H7 (cell line): ENCODE results near the gene GUCD1. TPM values are rescaled to one million over a fixed set of nuclear protein-coding genes. Genes with fewer than 3 reads are reported as not detected.

Experiments
- DNase-seq: peaks from one replicate; pipeline ENCODE4 v3.0.0; 2012
- H3K27me3 ChIP-seq: 2 replicates; pipeline ENCODE4 v1.6.0; 2011; ENCODE audit warnings: mild to moderate bottlenecking, low read length; ENCODE audit not compliant: control insufficient read depth, insufficient read depth
- H3K36me3 ChIP-seq: replicated peaks from 2 replicates; pipeline ENCODE4 v1.5.1; 2011; ENCODE audit warnings: low read length; ENCODE audit not compliant: control insufficient read depth, insufficient read depth
- H3K4me3 ChIP-seq: 2 replicates; pipeline ENCODE4 v1.5.1; 2011; ENCODE audit warnings: low read depth, mild to moderate bottlenecking, control low read depth, low read length, moderate library complexity; ENCODE audit not compliant: insufficient read depth
- total RNA-seq: library from RNA; depleted of rRNA; stranded (reverse); fragments of >200 nt; shearing (Covaris generic); gene quantifications from 2 replicates; pipeline ENCODE4 v1.2.3, GENCODE V29; 2014; rRNA removed

The GUCD1 gene
- total RNA-seq, 1 experiment from 2014 or later = 209 TPM

- Histone ChIP-seq H3K36me3 (no peaks in the 10 kb centered on the region), H3K4me3 (no peak overlapping the region), H3K27me3 (peaks cover 9% of the 10 kb centered on the region; the same call in 1 of the 2 replicates)
- DNase-seq = no peak
Observed at GRCh38 chr22:24501301-24502005, 53.5 kb downstream of the GUCD1 start.

GRCh38 chr22:24500277-24500820 lies 54.6 kb downstream of the GUCD1 start:
- peaks cover 20% of the 10 kb centered on the region for H3K27me3 ChIP-seq
- H3K4me3 ChIP-seq = no peak overlapping the region
- peak; percentile 61 for DNase-seq

GRCh38 chr22:24499706-24500276 lies 55.1 kb downstream of the GUCD1 start:
- no peaks in the 10 kb centered on the region for H3K36me3 ChIP-seq
- no peak overlapping the region for H3K4me3 ChIP-seq
- no peak for DNase-seq
- peaks cover 26% of the 10 kb centered on the region for H3K27me3 ChIP-seq

More at GRCh38 chr22:24500277-24500820, 54.6 kb downstream of the GUCD1 start:
- no peaks in the 10 kb centered on the region for H3K36me3 ChIP-seq

GRCh38 chr22:24498824-24499223 lies 56.1 kb downstream of the GUCD1 start:
- no peak for DNase-seq
- Histone ChIP-seq H3K4me3 (no peak overlapping the region), H3K27me3 (peaks cover 35% of the 10 kb centered on the region), H3K36me3 (no peaks in the 10 kb centered on the region)

- no peak overlapping the region for H3K4me3 ChIP-seq
- H3K36me3 ChIP-seq = no peaks in the 10 kb centered on the region
- DNase-seq = no peak
- peaks cover 40% of the 10 kb centered on the region for H3K27me3 ChIP-seq
Observed at GRCh38 chr22:24497841-24498258, 57.1 kb downstream of the GUCD1 start.

- peaks cover 40% of the 10 kb centered on the region for H3K27me3 ChIP-seq
- H3K36me3 ChIP-seq = no peaks in the 10 kb centered on the region
- DNase-seq = no peak
- H3K4me3 ChIP-seq = no peak overlapping the region
Observed at GRCh38 chr22:24496661-24497060, 58.3 kb downstream of the GUCD1 start.

GRCh38 chr22:24496234-24496633 lies 58.7 kb downstream of the GUCD1 start:
- H3K27me3 ChIP-seq = peaks cover 40% of the 10 kb centered on the region

DNA sequence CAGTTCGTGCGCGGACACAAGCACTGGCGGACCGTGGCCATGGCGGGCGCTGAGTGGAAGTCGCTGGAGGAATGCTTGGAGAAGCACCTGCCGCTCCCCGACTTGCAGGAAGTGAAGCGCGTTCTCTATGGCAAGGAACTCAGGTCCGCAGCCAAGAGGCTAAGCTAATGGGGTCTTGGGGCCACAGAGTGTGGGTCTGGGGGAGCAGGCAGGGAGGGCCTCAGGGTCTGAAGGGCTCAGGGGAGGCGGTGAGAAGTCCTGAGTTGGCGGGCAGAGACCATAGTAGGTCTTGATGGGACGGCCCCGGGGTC lies 59.6 kb downstream of the GUCD1 start:
- Histone ChIP-seq H3K4me3 (no peak overlapping the region), H3K36me3 (no peaks in the 10 kb centered on the region), H3K27me3 (peaks cover 40% of the 10 kb centered on the region)
- DNase-seq = no peak

More at GRCh38 chr22:24496234-24496633, 58.7 kb downstream of the GUCD1 start:
- no peak overlapping the region for H3K4me3 ChIP-seq
- DNase-seq = no peak
- no peaks in the 10 kb centered on the region for H3K36me3 ChIP-seq

DNA sequence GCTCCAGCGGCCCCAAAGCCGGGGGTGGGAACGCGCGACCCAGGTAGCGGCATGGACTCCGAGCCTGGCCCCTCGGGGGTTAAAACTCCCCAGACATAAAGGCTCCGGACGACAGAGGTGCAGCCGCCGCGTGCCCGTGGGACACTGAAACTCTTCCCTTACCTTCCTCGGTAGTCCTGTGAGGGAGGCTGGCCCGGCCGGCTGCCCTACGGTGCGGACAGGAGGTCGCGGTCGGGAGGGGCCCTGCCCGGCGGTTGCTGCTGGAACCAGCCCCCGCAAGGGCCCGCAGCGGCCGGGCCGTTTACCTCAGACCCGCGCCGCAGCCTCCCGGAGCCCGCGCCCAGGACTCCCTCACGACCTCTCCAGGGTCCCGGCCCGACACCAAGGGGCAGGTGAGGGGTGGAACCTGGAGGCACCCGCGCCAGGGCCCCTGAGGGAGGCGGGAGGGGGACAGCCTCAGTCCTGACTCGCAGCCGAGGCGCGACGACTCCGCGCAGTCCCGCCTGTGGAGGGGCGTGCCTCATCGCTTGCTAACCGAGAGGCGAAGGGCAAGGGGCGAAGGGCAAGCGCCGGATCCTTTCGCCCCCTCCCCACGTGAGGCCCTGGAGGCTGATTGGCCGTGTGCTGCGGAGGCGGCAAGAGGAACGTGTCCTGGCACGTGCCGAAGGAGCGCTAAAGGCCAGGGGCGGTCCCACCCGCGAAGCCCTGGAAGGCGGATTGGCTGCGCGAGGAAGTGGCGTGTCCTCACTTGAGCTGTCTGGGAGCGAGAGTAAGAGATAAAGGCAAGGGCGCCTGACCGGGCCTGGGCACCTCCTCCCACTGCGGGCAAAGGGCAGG lies 60.2 kb downstream of the GUCD1 start, which contains the start of gene UPB1:
Gene UPB1, plus strand, starts transcription at position 805 of the 837 bp plus-strand sequence. CDS start 72 bp downstream, outside the sequence.
- peaks cover 40% of the 10 kb centered on the region for H3K27me3 ChIP-seq

DNA sequence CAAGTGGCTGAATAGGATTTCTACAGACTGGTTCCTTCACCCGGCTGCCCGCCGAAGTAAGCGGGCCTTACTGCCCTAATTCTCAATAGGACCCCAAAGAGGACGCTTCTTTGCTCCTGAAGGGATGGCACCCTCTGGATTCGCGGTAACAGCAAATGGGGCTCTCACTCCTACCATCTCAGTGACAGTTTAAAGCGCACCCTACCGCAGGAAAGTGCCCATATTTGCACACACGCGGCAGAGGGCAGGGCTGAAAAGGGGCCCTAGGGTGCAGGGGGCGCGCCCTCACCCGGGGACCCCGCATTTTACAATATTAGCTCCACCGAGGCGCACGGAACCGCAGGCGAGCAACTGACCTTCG lies 60.8 kb downstream of the GUCD1 start:
- Histone ChIP-seq H3K4me3 (peak overlapping the region; percentile 45), H3K36me3 (no peaks in the 10 kb centered on the region), H3K27me3 (peaks cover 40% of the 10 kb centered on the region)
- peak; percentile 68 for DNase-seq

More for the DNA sequence above, 60.2 kb downstream of the GUCD1 start, which contains the start of gene UPB1:
- Histone ChIP-seq H3K4me3 (peak within 1 kb of the TSS; percentile 45), H3K36me3 (no peaks in the 10 kb centered on the region)
- peak; percentile 85 for DNase-seq

DNA sequence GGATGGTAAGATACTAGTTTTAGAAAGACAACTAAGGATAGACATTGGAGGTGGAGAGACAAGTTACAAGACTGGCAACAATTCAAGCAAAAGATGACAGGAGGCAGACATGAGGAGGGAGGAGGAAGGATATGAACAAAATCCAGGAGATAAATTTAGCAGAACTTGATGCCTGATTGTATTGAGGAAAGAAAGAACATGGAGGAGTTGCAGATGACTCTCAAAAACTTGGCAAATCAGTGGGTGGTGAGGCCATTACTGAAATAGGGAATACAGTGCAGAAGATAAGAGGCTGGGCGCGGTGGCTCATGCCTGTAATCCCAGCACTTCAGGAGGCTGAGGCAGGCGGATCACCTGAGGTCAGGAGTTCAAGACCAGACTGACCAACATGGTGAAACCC lies 62.5 kb downstream of the GUCD1 start:
- H3K27me3 ChIP-seq = peaks cover 37% of the 10 kb centered on the region
- no peak overlapping the region for H3K4me3 ChIP-seq
- no peaks in the 10 kb centered on the region for H3K36me3 ChIP-seq
- DNase-seq = no peak

Other genes with a start within 250 kb of the GUCD1 start
- 4.0 and 7.0 TPM in 2 replicates for gene ADORA2A, start 127.5 kb downstream of the GUCD1 start, total RNA-seq
- 0.11 TPM in 1 of 2 replicates, not detected in the other for gene UPB1, start 59.8 kb downstream of the GUCD1 start, total RNA-seq
- 159 and 166 TPM in 2 replicates for gene SNRPD3, start 861 bp upstream of the GUCD1 start, total RNA-seq
- 18.8 and 20.5 TPM in 2 replicates for gene LRRC75B, start 37.9 kb upstream of the GUCD1 start, total RNA-seq
- gene GGT1, start 48.1 kb upstream of the GUCD1 start, total RNA-seq = 20.7 and 24.6 TPM in 2 replicates
- gene PIWIL3, start 219.6 kb upstream of the GUCD1 start, total RNA-seq = 0.07 TPM in 2 replicates